DMS79 treated with DMSO at 0.1 percent for 48 hours (cell line): ENCODE results near the gene KIF4A.
"Not testable (repeated sequence)": the region's sequence is repeated elsewhere in the genome, so short reads cannot be mapped to it uniquely, and the experiment has no call there.

Source experiments
- DNase-seq: peaks from one replicate; lab custom pipeline; 2025; lab: John Stamatoyannopoulos, UW

KIF4A gene, protein sequence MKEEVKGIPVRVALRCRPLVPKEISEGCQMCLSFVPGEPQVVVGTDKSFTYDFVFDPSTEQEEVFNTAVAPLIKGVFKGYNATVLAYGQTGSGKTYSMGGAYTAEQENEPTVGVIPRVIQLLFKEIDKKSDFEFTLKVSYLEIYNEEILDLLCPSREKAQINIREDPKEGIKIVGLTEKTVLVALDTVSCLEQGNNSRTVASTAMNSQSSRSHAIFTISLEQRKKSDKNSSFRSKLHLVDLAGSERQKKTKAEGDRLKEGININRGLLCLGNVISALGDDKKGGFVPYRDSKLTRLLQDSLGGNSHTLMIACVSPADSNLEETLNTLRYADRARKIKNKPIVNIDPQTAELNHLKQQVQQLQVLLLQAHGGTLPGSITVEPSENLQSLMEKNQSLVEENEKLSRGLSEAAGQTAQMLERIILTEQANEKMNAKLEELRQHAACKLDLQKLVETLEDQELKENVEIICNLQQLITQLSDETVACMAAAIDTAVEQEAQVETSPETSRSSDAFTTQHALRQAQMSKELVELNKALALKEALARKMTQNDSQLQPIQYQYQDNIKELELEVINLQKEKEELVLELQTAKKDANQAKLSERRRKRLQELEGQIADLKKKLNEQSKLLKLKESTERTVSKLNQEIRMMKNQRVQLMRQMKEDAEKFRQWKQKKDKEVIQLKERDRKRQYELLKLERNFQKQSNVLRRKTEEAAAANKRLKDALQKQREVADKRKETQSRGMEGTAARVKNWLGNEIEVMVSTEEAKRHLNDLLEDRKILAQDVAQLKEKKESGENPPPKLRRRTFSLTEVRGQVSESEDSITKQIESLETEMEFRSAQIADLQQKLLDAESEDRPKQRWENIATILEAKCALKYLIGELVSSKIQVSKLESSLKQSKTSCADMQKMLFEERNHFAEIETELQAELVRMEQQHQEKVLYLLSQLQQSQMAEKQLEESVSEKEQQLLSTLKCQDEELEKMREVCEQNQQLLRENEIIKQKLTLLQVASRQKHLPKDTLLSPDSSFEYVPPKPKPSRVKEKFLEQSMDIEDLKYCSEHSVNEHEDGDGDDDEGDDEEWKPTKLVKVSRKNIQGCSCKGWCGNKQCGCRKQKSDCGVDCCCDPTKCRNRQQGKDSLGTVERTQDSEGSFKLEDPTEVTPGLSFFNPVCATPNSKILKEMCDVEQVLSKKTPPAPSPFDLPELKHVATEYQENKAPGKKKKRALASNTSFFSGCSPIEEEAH

DNA sequence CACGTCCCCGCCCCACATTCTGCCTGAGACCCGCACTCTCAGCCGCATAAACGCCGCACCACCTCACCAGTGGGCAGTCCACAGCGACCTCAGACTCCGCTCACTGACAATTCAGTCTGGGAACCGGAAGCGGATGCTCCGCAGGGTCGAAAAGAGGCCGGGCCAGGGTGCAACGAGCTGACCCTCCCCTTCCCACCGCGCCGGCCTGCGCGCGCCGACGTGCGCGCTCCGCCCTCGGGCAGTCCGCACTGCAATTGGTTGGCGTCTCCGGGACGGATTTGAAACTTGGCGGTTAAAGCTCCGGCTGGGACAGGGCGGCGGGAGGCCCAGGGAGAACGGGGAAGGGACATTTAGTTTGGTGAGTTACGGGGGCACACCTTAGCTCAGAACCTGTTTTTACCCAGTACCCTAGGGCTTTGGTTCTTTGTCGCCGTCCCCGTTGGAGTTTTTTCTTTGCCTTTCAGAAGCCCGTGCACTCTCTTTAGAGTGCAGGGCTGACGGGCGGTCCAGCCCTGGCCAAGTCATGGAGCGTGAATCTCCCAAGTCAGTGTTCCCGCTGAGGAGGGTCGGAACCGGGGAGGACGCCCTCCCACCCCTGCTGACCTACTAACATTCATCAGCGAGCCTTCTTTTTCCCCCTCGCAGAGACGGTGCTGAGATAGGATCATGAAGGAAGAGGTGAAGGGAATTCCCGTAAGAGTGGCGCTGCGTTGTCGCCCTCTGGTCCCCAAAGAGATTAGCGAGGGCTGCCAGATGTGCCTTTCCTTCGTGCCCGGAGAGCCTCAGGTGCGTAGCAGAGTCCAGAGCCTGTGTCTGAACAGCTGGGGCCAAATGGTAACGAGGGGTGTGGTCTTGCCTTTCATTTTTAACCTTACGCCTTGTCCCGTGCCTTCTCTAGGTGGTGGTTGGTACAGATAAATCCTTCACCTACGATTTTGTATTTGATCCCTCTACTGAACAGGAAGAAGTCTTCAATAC is at the start of gene KIF4A, which contains the start of gene PDZD11:
Gene KIF4A (plus strand): TSS at position 312 of the 978 bp plus-strand sequence. CDS start 355 bp downstream, at position 667.
Gene PDZD11 (minus strand): TSS at position 135 of the 978 bp plus-strand sequence. CDS start 586 bp downstream, outside the sequence.
- peak; percentile 43 for DNase-seq

DNA sequence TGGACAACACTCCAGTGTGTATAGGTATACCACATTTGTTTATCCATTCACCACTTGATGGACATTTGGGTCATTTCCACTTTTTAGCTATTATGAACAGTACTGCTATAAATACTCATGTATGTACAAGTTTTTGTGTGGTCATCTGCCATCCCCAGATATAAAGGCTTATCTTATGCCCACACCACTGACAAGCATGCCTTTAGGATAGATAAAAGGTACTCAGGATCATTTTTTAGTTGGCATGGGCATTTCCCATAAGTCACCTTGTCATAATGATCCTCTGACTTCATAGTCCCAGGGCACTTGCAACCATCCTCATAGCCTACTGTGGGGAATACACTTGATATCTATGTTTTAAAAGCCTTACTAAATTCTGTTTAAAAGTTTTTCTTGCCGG is 49.2 kb upstream of the KIF4A start:
- no peak for DNase-seq

DNA sequence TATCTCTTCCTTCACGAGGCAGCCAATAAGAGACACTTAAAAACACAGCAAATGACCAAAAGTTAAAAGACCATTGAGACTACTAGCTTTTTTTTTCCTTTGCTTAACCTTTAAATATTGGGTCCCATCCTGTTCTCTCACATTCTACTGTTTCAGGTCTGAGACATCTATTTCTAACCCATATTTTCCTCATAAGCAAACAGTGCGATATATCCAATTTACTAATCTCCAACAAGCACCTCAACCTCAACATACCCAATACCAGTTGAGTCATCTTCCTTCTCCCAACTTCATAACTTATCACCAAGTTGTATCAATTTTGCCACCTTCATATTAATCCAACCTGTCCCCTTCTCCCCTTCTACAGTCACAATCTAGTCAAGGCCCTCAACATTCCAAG is 48.4 kb upstream of the KIF4A start:
- DNase-seq, result no peak

DNA sequence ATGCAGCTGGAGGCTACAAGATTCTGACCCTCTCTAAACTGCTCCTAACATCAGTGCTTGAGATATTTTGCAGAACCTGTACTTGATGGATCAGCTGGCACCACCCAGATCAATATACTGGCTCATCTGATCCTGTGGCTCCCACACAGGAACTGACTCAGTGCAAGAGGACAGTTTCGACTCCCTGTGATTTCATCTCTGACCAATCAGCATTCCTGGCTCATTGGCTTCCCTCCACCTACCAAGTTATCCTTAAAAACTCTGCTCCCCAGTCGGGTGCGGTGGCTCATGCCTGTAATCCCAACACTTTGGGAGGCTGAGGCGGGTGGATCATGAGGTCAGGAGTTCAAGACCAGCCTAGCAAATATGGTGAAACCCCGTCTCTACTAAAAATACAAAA is 46.3 kb upstream of the KIF4A start:
- not testable (repeated sequence) for DNase-seq

DNA sequence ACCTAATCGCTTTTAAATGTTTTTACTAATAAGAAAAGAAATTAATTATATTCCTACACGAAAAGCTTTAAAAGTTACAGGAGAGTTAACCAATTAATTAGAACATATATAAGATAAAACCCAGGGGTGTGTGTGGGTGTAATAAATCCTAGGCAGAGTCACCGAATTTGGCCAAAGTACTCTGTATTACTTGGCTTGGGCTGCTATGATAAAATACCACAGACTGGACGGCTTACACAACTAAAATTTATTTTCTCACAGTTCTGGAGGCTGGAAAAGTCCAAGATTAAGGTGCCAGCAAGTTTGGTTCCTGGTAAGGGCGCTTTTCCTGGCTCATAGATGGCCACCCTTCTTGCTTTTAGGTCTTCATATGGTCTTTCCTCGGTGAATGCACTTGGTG is 45.0 kb upstream of the KIF4A start:
- no peak for DNase-seq

DNA sequence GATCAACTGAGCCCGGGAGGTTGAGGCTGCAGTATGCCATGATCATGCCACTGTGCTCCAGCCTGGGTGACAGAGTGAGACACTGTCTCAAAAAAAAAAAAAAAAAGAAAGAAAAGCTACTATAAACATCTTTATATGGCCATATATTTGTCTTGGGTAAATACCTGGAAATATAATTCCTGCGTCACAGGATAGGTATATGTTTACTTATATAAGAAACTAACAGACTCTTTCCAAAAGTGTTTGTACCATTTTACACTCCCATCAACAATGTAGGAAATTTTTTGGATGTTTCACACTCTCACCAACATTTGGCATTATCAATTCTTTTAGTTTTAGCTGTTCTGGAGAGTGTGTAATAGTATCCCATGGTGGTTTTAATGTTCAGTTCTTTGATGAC is 42.7 kb upstream of the KIF4A start:
- no peak for DNase-seq

DNA sequence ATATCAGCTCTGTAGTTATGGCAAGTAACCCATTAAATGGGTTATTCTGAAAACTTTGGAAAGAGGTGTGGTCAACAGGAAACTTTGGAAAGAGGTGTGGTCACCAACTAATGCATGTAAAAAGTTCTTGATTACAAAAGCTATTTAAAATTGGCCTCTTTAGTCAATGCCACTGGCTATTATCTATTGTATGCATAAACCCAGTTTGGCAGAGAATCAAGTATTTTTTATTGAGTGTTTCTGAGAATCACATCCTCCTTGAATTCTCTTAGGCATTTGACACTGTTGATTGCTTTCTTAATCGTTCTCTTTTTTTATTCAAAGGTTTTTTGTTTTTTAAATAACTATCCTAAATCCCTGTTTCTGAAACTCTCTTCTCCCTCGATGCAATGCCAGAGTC is 37.4 kb upstream of the KIF4A start:
- DNase-seq, result no peak

DNA sequence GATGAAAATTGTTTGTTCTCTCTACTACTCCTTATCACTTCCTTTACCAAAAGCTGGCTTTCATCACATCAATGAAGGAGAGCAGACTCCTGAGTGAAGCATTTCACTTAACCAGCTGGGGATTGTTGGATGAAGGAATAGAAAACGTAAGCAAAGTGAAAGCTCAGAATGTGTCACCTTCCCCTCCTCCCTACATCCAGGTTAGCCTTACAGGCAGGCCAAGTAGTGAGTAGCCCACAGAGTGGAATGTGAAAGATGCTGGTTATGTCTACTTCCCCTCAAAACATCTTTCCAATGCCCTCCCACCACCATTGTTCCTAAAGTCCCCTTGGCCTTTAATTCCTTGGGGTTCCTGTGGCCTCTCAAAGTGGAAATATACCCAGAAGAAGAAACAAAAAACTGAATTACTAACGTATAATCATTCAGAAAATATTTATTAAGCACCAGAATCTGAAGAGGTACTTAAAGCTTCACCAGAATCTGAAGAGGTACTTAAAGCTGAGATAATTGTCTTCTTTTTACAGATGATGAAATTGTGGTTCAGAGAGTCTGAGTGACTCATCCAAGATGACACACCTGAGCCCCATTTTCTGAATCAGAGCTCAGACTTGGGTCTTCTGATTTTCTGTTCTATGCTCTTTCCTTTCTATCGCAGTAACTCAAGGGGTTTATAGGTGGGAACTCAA is 36.4 kb upstream of the KIF4A start:
- peak; percentile 12 for DNase-seq

DNA sequence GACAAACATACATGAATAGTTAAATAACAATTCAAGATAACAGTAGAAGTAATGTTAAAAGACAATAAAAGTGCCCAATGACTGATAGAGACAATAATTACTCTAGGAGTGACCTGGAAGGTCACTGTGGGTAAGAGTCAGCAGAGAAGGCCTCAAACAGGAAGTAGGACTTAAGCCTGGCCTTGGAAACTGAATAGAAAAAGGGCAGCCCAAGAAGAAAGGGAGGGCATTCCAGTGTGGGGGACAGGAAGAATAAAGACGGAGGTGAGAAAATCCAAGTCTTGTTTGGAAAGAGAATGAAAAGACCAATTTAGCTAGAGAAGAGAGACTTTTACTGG is 35.9 kb upstream of the KIF4A start:
- no peak for DNase-seq

DNA sequence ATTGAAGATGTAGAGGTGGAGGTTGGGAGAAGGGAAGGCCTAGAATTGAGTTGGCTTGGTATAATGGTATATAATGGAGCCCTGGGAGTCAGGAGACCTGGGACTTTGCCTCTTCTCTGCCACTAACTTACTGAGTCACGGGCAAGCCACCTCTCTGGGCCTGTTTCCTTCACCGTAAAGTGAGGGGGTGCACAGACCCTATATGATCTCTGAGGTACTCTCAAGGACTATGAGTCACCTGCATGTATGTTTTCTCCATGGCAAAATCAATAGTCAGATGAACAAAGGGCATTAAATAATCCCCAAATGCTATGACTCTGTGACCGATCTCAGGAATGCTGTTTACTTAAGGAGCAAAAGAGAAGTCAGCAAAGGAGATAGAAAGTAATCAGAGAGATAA is 35.0 kb upstream of the KIF4A start:
- DNase-seq, result no peak

DNA sequence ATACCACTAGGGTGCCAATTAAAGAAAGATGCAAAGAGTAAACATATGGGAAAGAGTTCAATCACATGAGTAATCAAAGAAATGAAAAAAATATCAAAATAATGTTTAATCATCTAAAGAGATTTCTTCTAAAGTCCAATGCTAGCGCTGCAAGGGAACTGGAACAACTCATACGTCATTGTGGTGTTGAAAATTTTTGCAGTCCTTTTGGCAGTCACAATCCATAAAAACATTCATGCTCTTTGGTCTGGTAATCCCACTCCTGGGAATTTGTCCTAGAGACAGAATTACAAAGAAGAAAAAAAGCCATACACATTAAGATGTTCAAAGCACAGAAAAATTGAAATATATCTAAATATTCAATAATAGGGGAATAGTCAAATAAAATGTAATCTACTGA is 34.5 kb upstream of the KIF4A start:
- DNase-seq, result no peak

DNA sequence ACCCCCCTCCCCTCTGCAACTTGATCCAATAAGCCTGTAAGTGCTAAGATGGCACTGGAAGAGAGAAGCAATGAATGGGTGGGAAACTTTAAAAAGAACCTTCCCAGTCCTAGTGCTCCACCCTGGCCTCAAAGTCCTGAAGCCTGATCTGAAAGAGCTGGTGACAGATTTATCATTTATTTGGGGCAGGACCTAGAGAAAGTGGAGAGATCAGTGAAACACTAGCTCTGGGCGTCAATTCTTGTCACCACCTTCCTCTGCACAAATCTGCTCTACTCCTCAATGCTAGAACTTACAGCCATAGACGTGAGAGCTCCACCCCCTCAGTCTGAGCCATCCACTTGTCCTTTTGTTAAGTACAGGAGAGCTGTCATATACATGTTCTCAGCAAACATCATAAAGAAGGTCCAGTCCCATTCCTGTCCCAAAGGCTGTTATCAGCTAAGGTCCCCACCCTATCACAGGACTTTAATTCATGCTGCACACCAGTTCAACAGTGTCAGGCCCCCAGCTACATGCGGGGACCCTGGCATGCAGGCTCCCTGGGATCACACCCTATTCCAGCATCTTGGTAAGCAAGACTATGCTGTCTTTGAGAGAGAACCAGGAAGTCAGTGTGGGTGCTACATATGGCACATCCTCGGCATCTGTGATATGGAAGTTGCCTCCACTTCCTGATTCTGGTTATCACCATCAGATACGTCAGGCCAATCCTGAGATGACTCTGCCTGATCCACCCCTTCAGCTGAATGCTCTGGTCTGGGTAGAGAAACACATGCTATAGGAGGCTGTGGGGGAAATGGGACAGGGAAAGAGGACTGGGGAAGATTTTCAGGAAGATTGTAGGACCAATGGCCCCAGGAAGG is 32.2 kb upstream of the KIF4A start:
- DNase-seq, result no peak

DNA sequence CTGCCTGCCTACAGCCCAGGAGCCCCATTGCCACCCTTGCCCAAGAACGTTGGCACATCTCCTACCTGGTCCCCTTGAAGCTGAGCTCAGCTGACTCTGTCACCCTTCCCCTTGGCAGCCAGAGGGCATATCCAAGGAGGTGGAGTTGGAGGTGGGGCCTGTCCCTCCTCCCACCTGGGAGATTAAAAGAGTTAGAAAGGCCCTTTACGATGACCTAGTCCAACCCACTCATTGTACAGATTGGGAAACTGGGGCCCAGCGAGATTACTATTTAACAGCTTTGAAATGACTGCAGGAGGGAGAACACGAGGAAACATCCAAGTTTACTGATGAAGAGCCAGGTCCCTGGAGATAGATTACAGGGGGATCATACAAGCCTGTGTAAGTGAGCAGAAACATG is 29.8 kb upstream of the KIF4A start, which contains the start of gene P2RY4:
Gene P2RY4 (minus strand): TSS at position 101 of the 400 bp plus-strand sequence. CDS start 580 bp downstream, outside the sequence.
- no peak for DNase-seq

DNA sequence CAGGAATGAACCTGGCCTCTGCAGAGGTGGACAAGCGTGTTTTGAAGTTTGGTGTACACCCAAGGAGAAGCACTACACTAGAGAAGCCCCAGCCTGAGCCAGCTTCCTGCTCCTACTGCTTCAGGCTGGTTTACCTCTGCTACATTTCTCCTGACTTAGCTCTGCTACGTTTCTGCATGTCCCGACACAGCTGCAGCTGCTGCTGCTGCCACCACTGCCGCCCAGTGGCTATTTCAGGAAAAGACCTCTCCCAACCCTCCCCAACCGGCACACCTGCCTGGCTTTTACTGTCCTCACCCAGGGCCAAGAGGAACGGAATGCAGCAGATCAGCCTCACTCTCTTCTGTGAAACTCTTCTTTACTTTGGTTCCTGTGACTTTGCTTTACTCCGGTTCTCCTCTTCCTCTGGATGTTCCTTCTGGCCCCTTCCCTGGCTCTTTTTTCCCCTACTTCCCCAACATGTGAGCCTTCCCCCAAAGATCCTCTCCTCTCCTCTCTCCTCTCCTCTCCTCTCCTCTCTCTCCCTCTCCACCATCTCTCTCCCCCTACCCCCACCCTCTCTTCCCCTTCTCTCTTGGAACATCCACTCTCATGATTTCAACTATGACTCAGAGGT is 26.8 kb upstream of the KIF4A start:
- DNase-seq, result peak; percentile 23

DNA sequence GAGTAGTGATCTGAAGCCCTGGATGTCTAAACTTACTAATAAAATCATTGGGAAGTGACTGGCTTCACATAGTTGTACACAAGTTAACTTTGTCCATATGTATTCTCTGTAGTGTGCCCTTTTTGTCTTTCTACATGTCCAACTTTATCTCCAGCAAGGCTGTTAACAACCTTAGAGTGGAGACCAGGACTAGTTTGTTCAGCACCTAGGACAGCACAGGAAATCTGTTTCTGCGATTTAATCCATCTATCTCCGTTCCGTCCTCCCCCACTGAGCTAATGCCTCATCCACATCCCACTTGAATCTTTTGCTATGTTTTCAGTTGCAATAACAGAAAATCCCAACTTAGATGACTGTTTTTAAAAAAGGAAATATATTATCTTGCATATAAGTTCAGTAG is 25.1 kb upstream of the KIF4A start:
- no peak for DNase-seq

DNA sequence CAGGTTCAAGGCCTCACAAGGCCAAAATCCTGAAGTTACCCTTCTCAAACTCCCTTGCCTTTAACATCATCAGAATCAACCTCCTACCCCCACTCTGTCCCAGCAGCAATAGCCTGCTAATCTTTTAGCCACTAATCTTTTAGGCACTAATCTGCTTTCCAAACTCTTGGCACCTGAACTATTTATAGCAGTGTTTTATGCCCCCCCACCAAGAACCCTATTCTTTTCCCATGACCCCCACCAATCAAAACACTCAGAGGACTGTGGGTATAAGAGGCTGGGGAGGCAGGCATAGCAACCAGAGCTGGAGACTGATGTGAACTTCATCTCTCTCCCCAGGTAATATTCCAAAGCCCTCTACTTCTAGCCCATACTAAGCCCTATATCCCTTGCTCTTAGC is 21.9 kb upstream of the KIF4A start, which contains the start of gene ARR3:
Gene ARR3 (plus strand): TSS at position 301 of the 400 bp plus-strand sequence. CDS start 1,052 bp downstream, outside the sequence.
- no peak for DNase-seq

DNA sequence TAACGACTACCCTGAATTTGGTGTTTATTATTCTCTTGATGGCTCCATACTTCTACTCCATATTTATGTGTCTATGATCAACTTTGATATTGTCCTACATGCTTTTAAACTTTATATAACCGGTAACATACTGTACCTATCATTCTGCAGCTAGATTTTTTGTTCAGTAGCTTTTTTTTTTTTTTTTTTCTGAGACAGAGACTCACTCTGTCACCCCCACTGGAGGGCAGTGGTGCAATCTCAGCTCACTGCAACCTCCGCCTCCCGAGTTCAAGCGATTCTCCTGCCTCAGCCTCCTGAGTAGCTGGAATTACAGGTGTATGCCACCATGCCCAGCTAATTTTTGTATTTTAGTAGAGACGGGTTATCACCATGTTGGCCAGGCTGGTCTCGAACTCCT is 15.9 kb upstream of the KIF4A start:
- not testable (repeated sequence) for DNase-seq

DNA sequence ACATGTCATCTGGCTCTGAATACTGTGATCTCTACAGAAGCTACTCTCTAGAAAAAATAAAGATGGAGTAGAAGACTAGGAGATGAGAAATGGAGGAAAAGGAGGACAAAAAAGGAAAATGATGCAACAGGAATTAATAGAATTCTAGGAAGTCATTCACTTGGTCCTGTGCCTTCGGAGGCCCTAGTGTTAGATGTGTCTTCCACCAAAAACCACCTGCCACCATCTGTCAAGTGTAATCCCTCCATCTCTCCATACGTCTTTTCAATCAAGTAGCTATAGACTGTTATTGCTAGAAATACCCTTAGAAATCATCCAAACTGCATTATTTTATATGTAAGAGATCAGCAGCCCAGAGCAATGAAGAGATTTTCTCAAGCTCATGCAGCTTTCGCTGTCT is 10.8 kb upstream of the KIF4A start:
- DNase-seq, result no peak

DNA sequence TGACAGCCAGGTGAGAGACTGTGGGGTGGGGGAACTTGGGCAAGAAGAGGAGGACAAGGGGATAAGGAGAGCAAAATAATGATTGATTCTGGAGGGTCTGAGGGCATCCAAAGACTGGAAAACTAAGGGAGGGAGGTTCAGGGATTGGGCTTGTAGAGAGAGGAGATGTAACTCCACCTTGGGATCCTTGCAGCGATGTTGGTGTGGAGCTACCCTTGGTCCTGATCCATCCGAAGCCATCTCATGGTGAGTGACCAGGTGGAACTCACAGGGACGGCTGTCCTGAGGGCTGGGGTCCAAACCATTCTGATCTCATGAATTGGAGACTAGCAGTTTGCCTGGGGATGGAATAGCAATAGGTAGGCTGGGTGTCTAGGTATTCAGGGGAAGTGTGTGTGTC is 9.3 kb upstream of the KIF4A start:
- DNase-seq, result no peak
